GM10266 (cell line): Measurements from ENCODE around the gene GHDC.
"Not testable (repeated sequence)": the region's sequence is repeated elsewhere in the genome, so short reads cannot be mapped to it uniquely, and the experiment has no call there.

Experiments
- DNase-seq: peaks from one replicate; pipeline ENCODE4 v3.0.0; 2012; ENCODE audit errors: extremely low spot score
- CTCF ChIP-seq: IDR thresholded peaks from 2 replicates; pipeline ENCODE4 v1.5.1; 2012; ENCODE audit warnings: mild to moderate bottlenecking, low read depth; ENCODE audit not compliant: control insufficient read depth, insufficient read depth; ENCODE audit errors: missing control alignments

Gene GHDC

GRCh38 chr17:42214156-42214555, 19.9 kb upstream of the GHDC start:
- no peak for TF ChIP-seq CTCF
- DNase-seq: no peak

GRCh38 chr17:42212382-42212781, 18.1 kb upstream of the GHDC start:
- no peak for TF ChIP-seq CTCF
- no peak for DNase-seq

GRCh38 chr17:42211921-42212341, 17.6 kb upstream of the GHDC start:
- not testable (repeated sequence) for DNase-seq

GRCh38 chr17:42210046-42210445, 15.8 kb upstream of the GHDC start:
- TF ChIP-seq CTCF: no peak
- no peak for DNase-seq

GRCh38 chr17:42206153-42206612, 11.9 kb upstream of the GHDC start:
- DNase-seq: not testable (repeated sequence)

GRCh38 chr17:42203354-42203753, 9.1 kb upstream of the GHDC start:
- DNase-seq: no peak
- no peak for TF ChIP-seq CTCF

- no peak for DNase-seq
- no peak for TF ChIP-seq CTCF
Observed at GRCh38 chr17:42202696-42203095, 8.4 kb upstream of the GHDC start.

- no peak for TF ChIP-seq CTCF
- DNase-seq: no peak
Observed at GRCh38 chr17:42202159-42202558, 7.9 kb upstream of the GHDC start.
